H54 (cell line): ENCODE results near the gene ARID2.

Experiments used
- DNase-seq: peaks from one replicate; pipeline ENCODE4 v3.0.0; 2011; ENCODE audit warnings: low spot score, mixed read lengths; ENCODE audit not compliant: insufficient read length
- FAIRE-seq: peaks from 3 replicates; lab custom pipeline; 2011; peaks lifted over from hg19 to GRCh38; lab: Jason Lieb, UNC
- POLR2A ChIP-seq: IDR thresholded peaks from 2 replicates; pipeline ENCODE4 v1.6.1; 2011; ENCODE audit warnings: low read depth, mild to moderate bottlenecking, low read length

Gene ARID2

GRCh38 chr12:45801625-45802024 is 72.1 kb downstream of the ARID2 start:
- no peak for DNase-seq
- no peak for TF ChIP-seq POLR2A
- no peak for FAIRE-seq

- no peak for FAIRE-seq
- no peak for DNase-seq
- no peak for TF ChIP-seq POLR2A
Observed at GRCh38 chr12:45803111-45803510, 73.6 kb downstream of the ARID2 start.

- FAIRE-seq (peak; percentile 75), DNase-seq (no peak)
Observed at GRCh38 chr12:45816652-45817051, 87.1 kb downstream of the ARID2 start.

GRCh38 chr12:45827974-45828373 is 98.5 kb downstream of the ARID2 start:
- FAIRE-seq (no peak), DNase-seq (no peak)
- TF ChIP-seq POLR2A, result no peak

More at GRCh38 chr12:45816652-45817051, 87.1 kb downstream of the ARID2 start:
- TF ChIP-seq POLR2A, result no peak

- FAIRE-seq (peak; percentile 52), DNase-seq (no peak)
- TF ChIP-seq POLR2A, result no peak
Observed at GRCh38 chr12:45828402-45828801, 98.9 kb downstream of the ARID2 start.

- TF ChIP-seq POLR2A, result no peak
- DNase-seq (no peak), FAIRE-seq (no peak)
Observed at GRCh38 chr12:45831590-45831989, 102.1 kb downstream of the ARID2 start.

GRCh38 chr12:45833401-45833800 is 103.9 kb downstream of the ARID2 start:
- TF ChIP-seq POLR2A, result no peak
- DNase-seq (no peak), FAIRE-seq (no peak)

GRCh38 chr12:45834809-45835208 is 105.3 kb downstream of the ARID2 start:
- FAIRE-seq, result no peak
- TF ChIP-seq POLR2A, result no peak
- no peak for DNase-seq

GRCh38 chr12:45839917-45840316 is 110.4 kb downstream of the ARID2 start:
- DNase-seq (no peak), FAIRE-seq (no peak)
- no peak for TF ChIP-seq POLR2A

GRCh38 chr12:45849289-45849688 is 119.8 kb downstream of the ARID2 start:
- no peak for TF ChIP-seq POLR2A
- DNase-seq (no peak), FAIRE-seq (no peak)

GRCh38 chr12:45850302-45850701 is 120.8 kb downstream of the ARID2 start:
- DNase-seq (no peak), FAIRE-seq (no peak)
- TF ChIP-seq POLR2A, result no peak

GRCh38 chr12:45852508-45852907 is 123.0 kb downstream of the ARID2 start:
- TF ChIP-seq POLR2A, result no peak
- DNase-seq (no peak), FAIRE-seq (no peak)

- FAIRE-seq (no peak), DNase-seq (no peak)
- no peak for TF ChIP-seq POLR2A
Observed at GRCh38 chr12:45853550-45853949, 124.0 kb downstream of the ARID2 start.

GRCh38 chr12:45863332-45863731 is 133.8 kb downstream of the ARID2 start:
- no peak for DNase-seq
- no peak for FAIRE-seq

GRCh38 chr12:45866299-45866698 is 136.8 kb downstream of the ARID2 start:
- TF ChIP-seq POLR2A, result no peak
- FAIRE-seq, result no peak
- DNase-seq, result no peak

More at GRCh38 chr12:45863332-45863731, 133.8 kb downstream of the ARID2 start:
- TF ChIP-seq POLR2A, result no peak

- DNase-seq, result no peak
- TF ChIP-seq POLR2A, result no peak
- FAIRE-seq, result no peak
Observed at GRCh38 chr12:45872446-45872845, 142.9 kb downstream of the ARID2 start.

- DNase-seq (no peak), FAIRE-seq (no peak)
- no peak for TF ChIP-seq POLR2A
Observed at GRCh38 chr12:45877069-45877468, 147.6 kb downstream of the ARID2 start.
